SK-N-SH treated with all-trans-retinoic acid at 6 μM for 48 hours (cell line): ENCODE data around the gene CERT1.

Source experiments
- ATAC-seq: fragments of 200-7000 bp; cut with Tn5 transposase; 3 replicates; pipeline ENCODE4 v1.9.1; 2020; ENCODE audit warnings: mild to moderate bottlenecking, moderate library complexity
- ARNTL ChIP-seq: fragments of 450-650 bp; formaldehyde crosslinking; IDR thresholded peaks from 2 replicates; pipeline ENCODE4 v1.5.0; 2020; ENCODE audit warnings: low read depth, mild to moderate bottlenecking, moderate library complexity, borderline replicate concordance
- BACH2 ChIP-seq: fragments of 250-450 bp; sonication (Bioruptor Pico); IDR thresholded peaks from 2 replicates; pipeline ENCODE4 v1.9.0; 2021; ENCODE audit warnings: mild to moderate bottlenecking, borderline replicate concordance
- CSDC2 ChIP-seq: fragments of 250-450 bp; sonication (Bioruptor Pico); IDR thresholded peaks from 2 replicates; pipeline ENCODE4 v1.5.0; 2020; ENCODE audit warnings: mild to moderate bottlenecking, moderate library complexity
- GLIS3 ChIP-seq: fragments of 250-450 bp; sonication (Bioruptor Pico); IDR thresholded peaks from 2 replicates; pipeline ENCODE4 v1.5.0; 2020; ENCODE audit warnings: mild to moderate bottlenecking, moderate library complexity
- ISL1 ChIP-seq: fragments of 250-450 bp; sonication (Bioruptor Pico); IDR thresholded peaks from 2 replicates; pipeline ENCODE4 v2.1.2; 2022; ENCODE audit warnings: mild to moderate bottlenecking, moderate library complexity
- OSR1 ChIP-seq: fragments of 250-450 bp; sonication (Bioruptor Pico); IDR thresholded peaks from 2 replicates; pipeline ENCODE4 v1.8.0; 2022; ENCODE audit warnings: moderate library complexity, mild to moderate bottlenecking, inconsistent platforms
- PPARA ChIP-seq: fragments of 250-450 bp; sonication (Bioruptor Pico); IDR thresholded peaks from 2 replicates; pipeline ENCODE4 v1.5.0; 2020; ENCODE audit warnings: mild to moderate bottlenecking, borderline replicate concordance
- RARB ChIP-seq: fragments of 250-450 bp; sonication (Bioruptor Pico); IDR thresholded peaks from 2 replicates; pipeline ENCODE4 v1.8.0; 2021; ENCODE audit warnings: mild to moderate bottlenecking, moderate library complexity
- SNAI2 ChIP-seq: fragments of 250-450 bp; sonication (Bioruptor Pico); IDR thresholded peaks from 2 replicates; pipeline ENCODE4 v1.5.0; 2020; ENCODE audit warnings: mild to moderate bottlenecking, moderate library complexity
- TCF4 ChIP-seq: fragments of 250-450 bp; sonication (Bioruptor Pico); IDR thresholded peaks from 2 replicates; pipeline ENCODE4 v1.8.0; 2021; ENCODE audit warnings: mild to moderate bottlenecking, moderate library complexity, borderline replicate concordance
- ZC3H10 ChIP-seq: fragments of 250-450 bp; sonication (Bioruptor Pico); IDR thresholded peaks from 2 replicates; pipeline ENCODE4 v1.5.1; 2021; ENCODE audit warnings: mild to moderate bottlenecking, moderate library complexity
- ZFP3 ChIP-seq: fragments of 250-450 bp; sonication (Bioruptor Pico); IDR thresholded peaks from 2 replicates; pipeline ENCODE4 v1.5.0; 2020; ENCODE audit warnings: mild to moderate bottlenecking, moderate library complexity
- ZFP30 ChIP-seq: fragments of 450-650 bp; formaldehyde crosslinking; IDR thresholded peaks from 2 replicates; pipeline ENCODE4 v1.5.0; 2022; ENCODE audit warnings: mild to moderate bottlenecking, moderate library complexity
- ZNF565 ChIP-seq: fragments of 450-650 bp; formaldehyde crosslinking; conservative IDR thresholded peaks from 2 replicates; pipeline ENCODE4 v1.5.0; 2020; ENCODE audit warnings: low read depth, mild to moderate bottlenecking, moderate library complexity
- ZNF70 ChIP-seq: fragments of 450-650 bp; formaldehyde crosslinking; IDR thresholded peaks from 2 replicates; pipeline ENCODE4 v1.5.0; 2020; ENCODE audit warnings: mild to moderate bottlenecking, moderate library complexity
- ZNF8 ChIP-seq: fragments of 450-650 bp; formaldehyde crosslinking; IDR thresholded peaks from 2 replicates; pipeline ENCODE4 v1.5.0; 2020; ENCODE audit warnings: mild to moderate bottlenecking, moderate library complexity
- TF ChIP-seq, protein P1 (sequence below): fragments of 250-450 bp; sonication (Bioruptor Pico); IDR thresholded peaks from 2 replicates; pipeline ENCODE4 v1.5.1; 2021; ENCODE audit warnings: mild to moderate bottlenecking, moderate library complexity
- TF ChIP-seq, protein P2 (sequence below): fragments of 250-450 bp; sonication (Bioruptor Pico); IDR thresholded peaks from 2 replicates; pipeline ENCODE4 v1.8.0; 2021; ENCODE audit warnings: low read depth, mild to moderate bottlenecking, moderate library complexity, borderline replicate concordance
- TF ChIP-seq, protein P3 (sequence below): fragments of 250-450 bp; sonication (Bioruptor Pico); IDR thresholded peaks from 2 replicates; pipeline ENCODE4 v1.5.1; 2020; ENCODE audit warnings: low read depth, mild to moderate bottlenecking, moderate library complexity
- TF ChIP-seq, protein P4 (sequence below): fragments of 250-450 bp; sonication (Bioruptor Pico); IDR thresholded peaks from 2 replicates; pipeline ENCODE4 v1.8.0; 2020; ENCODE audit warnings: mild to moderate bottlenecking, moderate library complexity, borderline replicate concordance
- TF ChIP-seq, protein P5 (sequence below): fragments of 250-450 bp; sonication (Bioruptor Pico); IDR thresholded peaks from 2 replicates; pipeline ENCODE4 v1.5.0; 2020; ENCODE audit warnings: mild to moderate bottlenecking, moderate library complexity

CERT1 gene

DNA sequence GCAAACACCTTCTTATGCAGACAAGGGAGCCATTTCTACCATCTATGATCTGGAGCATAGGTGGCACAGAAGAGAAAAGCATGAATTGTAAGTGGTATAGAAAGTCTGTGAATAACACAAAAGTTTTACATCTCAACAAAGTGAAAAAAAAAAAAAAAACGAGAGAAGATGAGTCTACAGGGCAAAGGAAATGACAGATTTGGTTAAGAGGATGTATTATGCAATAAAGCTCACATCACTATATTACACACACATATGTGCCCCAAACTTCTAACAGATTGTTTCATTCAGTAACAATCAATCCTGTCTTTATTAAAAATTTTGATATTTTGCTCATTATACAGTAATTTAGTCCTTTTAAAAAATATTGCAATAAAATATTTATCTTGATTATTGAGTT is 49.8 kb downstream of the CERT1 start (continued):
- TF ChIP-seq, protein P1, sequence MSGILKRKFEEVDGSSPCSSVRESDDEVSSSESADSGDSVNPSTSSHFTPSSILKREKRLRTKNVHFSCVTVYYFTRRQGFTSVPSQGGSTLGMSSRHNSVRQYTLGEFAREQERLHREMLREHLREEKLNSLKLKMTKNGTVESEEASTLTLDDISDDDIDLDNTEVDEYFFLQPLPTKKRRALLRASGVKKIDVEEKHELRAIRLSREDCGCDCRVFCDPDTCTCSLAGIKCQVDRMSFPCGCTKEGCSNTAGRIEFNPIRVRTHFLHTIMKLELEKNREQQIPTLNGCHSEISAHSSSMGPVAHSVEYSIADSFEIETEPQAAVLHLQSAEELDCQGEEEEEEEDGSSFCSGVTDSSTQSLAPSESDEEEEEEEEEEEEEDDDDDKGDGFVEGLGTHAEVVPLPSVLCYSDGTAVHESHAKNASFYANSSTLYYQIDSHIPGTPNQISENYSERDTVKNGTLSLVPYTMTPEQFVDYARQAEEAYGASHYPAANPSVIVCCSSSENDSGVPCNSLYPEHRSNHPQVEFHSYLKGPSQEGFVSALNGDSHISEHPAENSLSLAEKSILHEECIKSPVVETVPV, result no peak
- TF ChIP-seq GLIS3 (no peak), CSDC2 (CRISPR knock-in tag) (no peak), RARB (CRISPR knock-in tag) (no peak), PPARA (CRISPR knock-in tag) (no peak), ZNF70 (CRISPR knock-in tag) (no peak), ZNF565 (no peak), ZFP30 (CRISPR knock-in tag) (no peak), OSR1 (no peak)

DNA sequence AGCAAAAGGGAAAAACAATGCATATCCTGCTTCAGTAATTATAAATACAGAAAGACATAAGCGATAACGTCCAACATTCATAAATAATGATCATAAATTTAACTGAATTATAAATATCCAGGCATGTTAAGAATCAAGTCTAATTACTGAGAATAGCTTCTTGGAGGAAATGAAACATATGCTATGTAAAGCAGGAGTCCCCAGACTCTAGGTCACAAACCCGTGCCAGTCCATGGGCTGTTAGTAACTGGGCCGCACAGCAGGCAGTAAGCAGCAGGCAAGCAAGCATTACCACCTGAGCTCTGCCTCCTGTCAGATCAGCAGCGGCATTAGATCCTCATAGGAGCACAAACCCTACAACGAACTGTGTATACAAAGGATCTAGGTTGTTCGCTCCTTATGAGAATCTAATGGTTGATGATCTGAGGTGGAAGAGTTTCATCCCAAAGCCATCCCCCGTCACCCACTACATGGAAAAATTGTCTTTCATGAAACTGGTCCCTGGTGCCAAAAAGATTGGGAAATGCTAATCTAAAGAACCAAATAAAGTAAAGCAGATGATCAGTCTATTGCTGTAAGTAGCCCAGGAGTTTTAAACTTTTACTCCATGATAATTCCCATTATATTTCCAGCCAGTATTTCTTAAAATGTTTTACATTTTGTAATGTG is 50.4 kb downstream of the CERT1 start:
- no peak for ATAC-seq
- no peak for TF ChIP-seq ZC3H10
- TF ChIP-seq BACH2 (CRISPR knock-in tag), result no peak
- no peak for TF ChIP-seq ZFP3 (CRISPR knock-in tag)
- TF ChIP-seq, protein P1, result no peak
- TF ChIP-seq, protein P2, sequence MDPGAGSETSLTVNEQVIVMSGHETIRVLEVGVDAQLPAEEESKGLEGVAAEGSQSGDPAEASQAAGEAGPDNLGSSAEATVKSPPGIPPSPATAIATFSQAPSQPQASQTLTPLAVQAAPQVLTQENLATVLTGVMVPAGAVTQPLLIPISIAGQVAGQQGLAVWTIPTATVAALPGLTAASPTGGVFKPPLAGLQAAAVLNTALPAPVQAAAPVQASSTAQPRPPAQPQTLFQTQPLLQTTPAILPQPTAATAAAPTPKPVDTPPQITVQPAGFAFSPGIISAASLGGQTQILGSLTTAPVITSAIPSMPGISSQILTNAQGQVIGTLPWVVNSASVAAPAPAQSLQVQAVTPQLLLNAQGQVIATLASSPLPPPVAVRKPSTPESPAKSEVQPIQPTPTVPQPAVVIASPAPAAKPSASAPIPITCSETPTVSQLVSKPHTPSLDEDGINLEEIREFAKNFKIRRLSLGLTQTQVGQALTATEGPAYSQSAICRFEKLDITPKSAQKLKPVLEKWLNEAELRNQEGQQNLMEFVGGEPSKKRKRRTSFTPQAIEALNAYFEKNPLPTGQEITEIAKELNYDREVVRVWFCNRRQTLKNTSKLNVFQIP (CRISPR knock-in tag), result no peak
- TF ChIP-seq, protein P3, sequence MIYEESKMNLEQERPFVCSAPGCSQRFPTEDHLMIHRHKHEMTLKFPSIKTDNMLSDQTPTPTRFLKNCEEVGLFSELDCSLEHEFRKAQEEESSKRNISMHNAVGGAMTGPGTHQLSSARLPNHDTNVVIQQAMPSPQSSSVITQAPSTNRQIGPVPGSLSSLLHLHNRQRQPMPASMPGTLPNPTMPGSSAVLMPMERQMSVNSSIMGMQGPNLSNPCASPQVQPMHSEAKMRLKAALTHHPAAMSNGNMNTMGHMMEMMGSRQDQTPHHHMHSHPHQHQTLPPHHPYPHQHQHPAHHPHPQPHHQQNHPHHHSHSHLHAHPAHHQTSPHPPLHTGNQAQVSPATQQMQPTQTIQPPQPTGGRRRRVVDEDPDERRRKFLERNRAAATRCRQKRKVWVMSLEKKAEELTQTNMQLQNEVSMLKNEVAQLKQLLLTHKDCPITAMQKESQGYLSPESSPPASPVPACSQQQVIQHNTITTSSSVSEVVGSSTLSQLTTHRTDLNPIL (CRISPR knock-in tag), result no peak
- no peak for TF ChIP-seq ARNTL (CRISPR knock-in tag)
- no peak for TF ChIP-seq PPARA (CRISPR knock-in tag)
- TF ChIP-seq, protein P4, sequence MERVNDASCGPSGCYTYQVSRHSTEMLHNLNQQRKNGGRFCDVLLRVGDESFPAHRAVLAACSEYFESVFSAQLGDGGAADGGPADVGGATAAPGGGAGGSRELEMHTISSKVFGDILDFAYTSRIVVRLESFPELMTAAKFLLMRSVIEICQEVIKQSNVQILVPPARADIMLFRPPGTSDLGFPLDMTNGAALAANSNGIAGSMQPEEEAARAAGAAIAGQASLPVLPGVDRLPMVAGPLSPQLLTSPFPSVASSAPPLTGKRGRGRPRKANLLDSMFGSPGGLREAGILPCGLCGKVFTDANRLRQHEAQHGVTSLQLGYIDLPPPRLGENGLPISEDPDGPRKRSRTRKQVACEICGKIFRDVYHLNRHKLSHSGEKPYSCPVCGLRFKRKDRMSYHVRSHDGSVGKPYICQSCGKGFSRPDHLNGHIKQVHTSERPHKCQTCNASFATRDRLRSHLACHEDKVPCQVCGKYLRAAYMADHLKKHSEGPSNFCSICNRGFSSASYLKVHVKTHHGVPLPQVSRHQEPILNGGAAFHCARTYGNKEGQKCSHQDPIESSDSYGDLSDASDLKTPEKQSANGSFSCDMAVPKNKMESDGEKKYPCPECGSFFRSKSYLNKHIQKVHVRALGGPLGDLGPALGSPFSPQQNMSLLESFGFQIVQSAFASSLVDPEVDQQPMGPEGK, result no peak
- TF ChIP-seq TCF4 (CRISPR knock-in tag), result peak; percentile 55; the same call in 1 of the 2 replicates
- no peak for TF ChIP-seq SNAI2
- no peak for TF ChIP-seq CSDC2 (CRISPR knock-in tag)
- no peak for TF ChIP-seq ZFP30 (CRISPR knock-in tag)
- no peak for TF ChIP-seq ZNF8 (CRISPR knock-in tag)
- no peak for TF ChIP-seq ZNF565
- no peak for TF ChIP-seq GLIS3
- TF ChIP-seq ZNF70 (CRISPR knock-in tag), result no peak
- TF ChIP-seq RARB (CRISPR knock-in tag), result no peak
- 0 out of 2 replicates have a peak, but pooled peaks have one; percentile 12 for TF ChIP-seq ISL1 (CRISPR knock-in tag)
- TF ChIP-seq, protein P5, sequence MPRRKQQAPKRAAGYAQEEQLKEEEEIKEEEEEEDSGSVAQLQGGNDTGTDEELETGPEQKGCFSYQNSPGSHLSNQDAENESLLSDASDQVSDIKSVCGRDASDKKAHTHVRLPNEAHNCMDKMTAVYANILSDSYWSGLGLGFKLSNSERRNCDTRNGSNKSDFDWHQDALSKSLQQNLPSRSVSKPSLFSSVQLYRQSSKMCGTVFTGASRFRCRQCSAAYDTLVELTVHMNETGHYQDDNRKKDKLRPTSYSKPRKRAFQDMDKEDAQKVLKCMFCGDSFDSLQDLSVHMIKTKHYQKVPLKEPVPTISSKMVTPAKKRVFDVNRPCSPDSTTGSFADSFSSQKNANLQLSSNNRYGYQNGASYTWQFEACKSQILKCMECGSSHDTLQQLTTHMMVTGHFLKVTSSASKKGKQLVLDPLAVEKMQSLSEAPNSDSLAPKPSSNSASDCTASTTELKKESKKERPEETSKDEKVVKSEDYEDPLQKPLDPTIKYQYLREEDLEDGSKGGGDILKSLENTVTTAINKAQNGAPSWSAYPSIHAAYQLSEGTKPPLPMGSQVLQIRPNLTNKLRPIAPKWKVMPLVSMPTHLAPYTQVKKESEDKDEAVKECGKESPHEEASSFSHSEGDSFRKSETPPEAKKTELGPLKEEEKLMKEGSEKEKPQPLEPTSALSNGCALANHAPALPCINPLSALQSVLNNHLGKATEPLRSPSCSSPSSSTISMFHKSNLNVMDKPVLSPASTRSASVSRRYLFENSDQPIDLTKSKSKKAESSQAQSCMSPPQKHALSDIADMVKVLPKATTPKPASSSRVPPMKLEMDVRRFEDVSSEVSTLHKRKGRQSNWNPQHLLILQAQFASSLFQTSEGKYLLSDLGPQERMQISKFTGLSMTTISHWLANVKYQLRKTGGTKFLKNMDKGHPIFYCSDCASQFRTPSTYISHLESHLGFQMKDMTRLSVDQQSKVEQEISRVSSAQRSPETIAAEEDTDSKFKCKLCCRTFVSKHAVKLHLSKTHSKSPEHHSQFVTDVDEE (CRISPR knock-in tag), result 0 out of 2 replicates have a peak, but pooled peaks have one; percentile 38
- TF ChIP-seq, all 23 proteins: peak for 3
